Cardiac septum (tissue), 1 donor: ENCODE measurements around the gene CACUL1. TPM values are rescaled to one million over a fixed set of nuclear protein-coding genes. Genes with fewer than 3 reads are reported as not detected.

Experiments used
- DNase-seq: peaks from one replicate; pipeline ENCODE4 v3.0.0-alpha.2; 2020; ENCODE audit warnings: low spot score
- intact Hi-C: fragments of 100-400 bp; cut with DNase I; formaldehyde crosslinking; loops from one replicate; pipeline ENCODE4 v1.14.0; 2022
- total RNA-seq: library from RNA; stranded (reverse); fragmentation: NEBNext Ultra II Directional; extraction: Animal tissue kit (Norgen Biotek cat#: 25700); gene quantifications from one replicate; pipeline ENCODE4 v1.2.1, GENCODE V29; 2021
- donor health status: DM: no; HTN: no; CAD: no.

Gene CACUL1
- total RNA-seq, 1 donor from 2014 or later, result 31.6 TPM

GRCh38 chr10:118738406-118738805, 16.4 kb downstream of the CACUL1 start:
- no peak for DNase-seq
- intact Hi-C loops, result no loop called here

- no peak for DNase-seq
- intact Hi-C loops, result no loop called here
These were observed 17.0 kb downstream of the CACUL1 start for GRCh38 chr10:118737603-118738302.

- DNase-seq, result no peak
- intact Hi-C loops, result no loop called here
These were observed 19.5 kb downstream of the CACUL1 start for GRCh38 chr10:118735294-118735693.

- DNase-seq, result no peak
- intact Hi-C loops, result no loop called here
These were observed 20.3 kb downstream of the CACUL1 start for GRCh38 chr10:118734475-118734874.

- intact Hi-C loops, result no loop called here
- no peak for DNase-seq
These were observed 22.3 kb downstream of the CACUL1 start for GRCh38 chr10:118732245-118733165.

- no peak for DNase-seq
- intact Hi-C loops, result no loop called here
These were observed 23.9 kb downstream of the CACUL1 start for GRCh38 chr10:118730756-118731456.

- intact Hi-C loops, result no loop called here
These were observed 25.0 kb downstream of the CACUL1 start for GRCh38 chr10:118729641-118730258.

GRCh38 chr10:118729200-118729599, 25.6 kb downstream of the CACUL1 start:
- intact Hi-C loops, result no loop called here
- no peak for DNase-seq

More at GRCh38 chr10:118729641-118730258, 25.0 kb downstream of the CACUL1 start:
- no peak for DNase-seq

- intact Hi-C loops, result no loop called here
- no peak for DNase-seq
These were observed 28.8 kb downstream of the CACUL1 start for GRCh38 chr10:118725886-118726500.

- intact Hi-C loops, result no loop called here
- no peak for DNase-seq
These were observed 31.3 kb downstream of the CACUL1 start for GRCh38 chr10:118723466-118723865.

GRCh38 chr10:118721539-118721876, 33.3 kb downstream of the CACUL1 start:
- intact Hi-C loops, result loop anchor here (1.0 kb wide), 1 partner anchor 153 kb away; no protein-coding TSS in a partner anchor
- no peak for DNase-seq

GRCh38 chr10:118720685-118721538, 33.9 kb downstream of the CACUL1 start:
- DNase-seq, result no peak

GRCh38 chr10:118714366-118714765, 40.4 kb downstream of the CACUL1 start:
- no peak for DNase-seq
- intact Hi-C loops, result no loop called here

More at GRCh38 chr10:118720685-118721538, 33.9 kb downstream of the CACUL1 start:
- intact Hi-C loops, result loop anchor here (1.0 kb wide), 1 partner anchor 153 kb away; no protein-coding TSS in a partner anchor

GRCh38 chr10:118712930-118713634, 41.7 kb downstream of the CACUL1 start:
- intact Hi-C loops, result no loop called here
- DNase-seq, result no peak

- no peak for DNase-seq
- intact Hi-C loops, result no loop called here
These were observed 42.7 kb downstream of the CACUL1 start for GRCh38 chr10:118712080-118712479.

- DNase-seq, result no peak
- intact Hi-C loops, result no loop called here
These were observed 44.3 kb downstream of the CACUL1 start for GRCh38 chr10:118710487-118710886.

- intact Hi-C loops, result no loop called here
These were observed 46.2 kb downstream of the CACUL1 start for GRCh38 chr10:118708571-118708970.

GRCh38 chr10:118704711-118705110, 50.1 kb downstream of the CACUL1 start:
- intact Hi-C loops, result no loop called here

More at GRCh38 chr10:118708571-118708970, 46.2 kb downstream of the CACUL1 start:
- DNase-seq, result no peak

More at GRCh38 chr10:118704711-118705110, 50.1 kb downstream of the CACUL1 start:
- DNase-seq, result no peak
